ENCODE data around the gene SNX3. TPM values are rescaled to one million over a fixed set of nuclear protein-coding genes. Genes with fewer than 3 reads are reported as not detected.
"Not testable (repeated sequence)": the region's sequence is repeated elsewhere in the genome, so short reads cannot be mapped to it uniquely, and the experiment has no call there.

The SNX3 gene
- 268 TPM for total RNA-seq
- long read RNA-seq, transcript SNX3-202 (4 exons, 890 nt) = minor isoform, 34 of 543 reads
- long read RNA-seq, transcript SNX3-201 (4 exons, 1,755 nt) = major isoform, 495 of 543 reads
- long read RNA-seq, partial matches to known transcripts = 7 of 543 reads
- long read RNA-seq, other reads (novel, unspliced or antisense) = 6 of 543 reads

DNA sequence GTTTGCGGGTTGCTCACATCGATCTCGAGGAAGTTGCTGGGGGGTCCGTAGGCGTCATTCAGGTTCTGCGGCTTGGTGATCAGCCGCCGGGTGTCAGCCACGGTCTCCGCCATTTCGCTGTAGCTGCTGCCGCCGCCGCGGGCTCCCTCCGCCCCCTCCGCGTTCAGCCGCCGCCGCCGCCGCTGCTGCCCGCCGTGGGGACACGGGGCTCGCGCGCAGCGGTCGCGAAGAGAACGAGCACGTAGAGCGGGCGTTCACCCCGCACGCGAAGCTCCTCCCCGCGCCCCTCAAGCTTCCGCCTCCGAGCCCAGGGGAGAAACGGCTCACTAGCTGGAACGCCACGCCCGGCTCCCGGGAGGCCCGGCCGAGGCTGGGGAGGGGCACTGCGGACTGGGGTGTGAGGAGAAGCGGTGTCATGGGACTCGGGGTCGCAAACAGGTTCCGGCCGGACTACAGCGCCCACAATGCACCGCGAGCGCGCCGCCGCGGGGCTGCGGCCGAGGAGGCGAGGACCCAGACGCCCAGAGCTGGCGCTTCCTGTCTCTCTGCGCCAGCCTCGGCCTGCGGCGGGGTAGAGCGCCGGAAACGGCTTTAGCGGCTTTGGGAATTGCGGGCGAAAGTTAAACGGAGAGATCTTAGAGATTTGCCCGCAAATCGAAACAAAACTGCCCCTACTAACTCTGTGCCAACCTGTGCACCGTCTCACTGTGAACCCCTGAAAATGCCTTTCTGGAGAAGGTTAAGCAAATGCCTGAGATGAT is at the start of gene SNX3:
TSS of gene SNX3 (minus strand) at position 232 of the 761 bp plus-strand sequence. CDS start at position 113, 119 bp downstream.
- DNase-seq = peak; percentile 96
- ATAC-seq = peak; percentile 97
- intact Hi-C loops (cut with micrococcal nuclease) = no loop called here

DNA sequence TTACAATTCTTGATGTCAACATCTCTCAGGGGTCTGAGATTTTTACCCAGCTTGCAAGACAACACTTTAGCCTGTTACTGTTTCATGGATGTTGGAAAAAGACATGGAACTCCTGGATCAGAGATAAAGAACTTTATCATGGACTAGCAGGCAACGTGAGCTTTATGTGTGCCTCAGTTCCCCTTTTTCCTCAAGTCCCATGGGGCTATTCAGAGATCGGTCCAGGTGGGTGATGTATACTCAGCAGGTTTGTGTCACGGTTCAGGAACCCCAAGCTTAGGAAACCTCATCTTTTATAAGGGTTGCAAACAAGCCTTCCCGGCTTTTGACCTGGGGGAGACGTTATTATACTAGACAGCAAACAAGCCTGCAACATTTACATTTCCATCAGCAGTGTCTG is 49.0 kb upstream of the SNX3 start:
- DNase-seq = no peak
- no peak for ATAC-seq
- intact Hi-C loops (cut with micrococcal nuclease) = no loop called here

GRCh38 chr6:108308641-108309040 is 47.8 kb upstream of the SNX3 start:
- DNase-seq; intact Hi-C loops (cut with micrococcal nuclease); ATAC-seq: not testable (repeated sequence)

GRCh38 chr6:108304646-108305045 is 43.8 kb upstream of the SNX3 start:
- intact Hi-C loops (cut with micrococcal nuclease) = no loop called here
- no peak for ATAC-seq

GRCh38 chr6:108302386-108302785 is 41.5 kb upstream of the SNX3 start:
- ATAC-seq = no peak
- intact Hi-C loops (cut with micrococcal nuclease) = no loop called here
- no peak for DNase-seq

More at GRCh38 chr6:108304646-108305045, 43.8 kb upstream of the SNX3 start:
- no peak for DNase-seq

- intact Hi-C loops (cut with micrococcal nuclease) = no loop called here
- DNase-seq (no peak), ATAC-seq (no peak)
These were observed 34.8 kb upstream of the SNX3 start for GRCh38 chr6:108295676-108296075.

DNA sequence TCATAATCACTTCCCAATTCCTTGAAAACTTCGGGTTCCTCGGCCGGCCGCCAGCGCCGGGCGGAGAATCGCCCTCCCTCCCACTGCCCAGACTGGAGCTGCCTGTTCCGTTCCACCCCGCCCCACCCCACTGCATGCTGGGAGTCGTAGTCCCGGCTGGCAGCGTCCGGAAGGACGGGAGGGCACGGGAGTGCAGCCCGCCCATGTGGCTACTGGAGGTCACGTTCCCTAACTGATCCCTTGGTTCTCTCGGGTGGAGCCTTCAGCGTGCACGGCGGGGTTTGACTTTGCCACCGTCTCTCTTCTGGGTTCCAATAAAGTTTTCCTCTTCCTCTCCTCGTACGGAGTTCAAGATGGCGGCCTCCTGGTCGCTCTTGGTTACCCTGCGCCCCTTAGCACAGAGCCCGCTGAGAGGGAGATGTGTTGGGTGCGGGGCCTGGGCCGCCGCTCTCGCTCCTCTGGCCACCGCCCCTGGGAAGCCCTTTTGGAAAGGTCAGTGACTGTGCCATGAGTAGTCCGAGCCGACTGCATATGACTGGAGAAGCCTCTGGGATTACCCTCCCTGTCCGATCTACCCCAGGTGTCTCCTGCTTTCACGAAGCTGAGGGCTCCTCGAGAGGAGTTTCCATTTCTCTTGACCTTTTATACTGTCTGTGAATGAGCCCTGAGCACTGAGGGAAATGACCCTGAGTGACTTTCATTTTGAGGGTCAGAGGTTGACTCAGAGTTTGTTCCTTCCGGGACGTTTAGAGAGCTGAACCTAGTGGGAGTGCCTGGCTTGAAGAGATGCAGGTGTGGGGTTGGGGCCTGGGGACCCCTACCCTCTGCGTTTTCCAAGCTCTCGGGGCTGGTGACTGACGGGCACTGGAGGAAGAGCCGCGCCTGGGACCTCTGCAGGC is 34.1 kb upstream of the SNX3 start, which contains the start of gene AFG1L:
TSS of gene AFG1L (plus strand) at position 328 of the 899 bp plus-strand sequence. CDS start at position 354, 26 bp downstream.
- ATAC-seq (peak; percentile 100), DNase-seq (peak; percentile 95)
- intact Hi-C loops (cut with micrococcal nuclease) = no loop called here

- ATAC-seq = peak; percentile 48
- intact Hi-C loops (cut with micrococcal nuclease) = no loop called here
- DNase-seq = no peak
These were observed 33.5 kb upstream of the SNX3 start for GRCh38 chr6:108294297-108294726.

DNA sequence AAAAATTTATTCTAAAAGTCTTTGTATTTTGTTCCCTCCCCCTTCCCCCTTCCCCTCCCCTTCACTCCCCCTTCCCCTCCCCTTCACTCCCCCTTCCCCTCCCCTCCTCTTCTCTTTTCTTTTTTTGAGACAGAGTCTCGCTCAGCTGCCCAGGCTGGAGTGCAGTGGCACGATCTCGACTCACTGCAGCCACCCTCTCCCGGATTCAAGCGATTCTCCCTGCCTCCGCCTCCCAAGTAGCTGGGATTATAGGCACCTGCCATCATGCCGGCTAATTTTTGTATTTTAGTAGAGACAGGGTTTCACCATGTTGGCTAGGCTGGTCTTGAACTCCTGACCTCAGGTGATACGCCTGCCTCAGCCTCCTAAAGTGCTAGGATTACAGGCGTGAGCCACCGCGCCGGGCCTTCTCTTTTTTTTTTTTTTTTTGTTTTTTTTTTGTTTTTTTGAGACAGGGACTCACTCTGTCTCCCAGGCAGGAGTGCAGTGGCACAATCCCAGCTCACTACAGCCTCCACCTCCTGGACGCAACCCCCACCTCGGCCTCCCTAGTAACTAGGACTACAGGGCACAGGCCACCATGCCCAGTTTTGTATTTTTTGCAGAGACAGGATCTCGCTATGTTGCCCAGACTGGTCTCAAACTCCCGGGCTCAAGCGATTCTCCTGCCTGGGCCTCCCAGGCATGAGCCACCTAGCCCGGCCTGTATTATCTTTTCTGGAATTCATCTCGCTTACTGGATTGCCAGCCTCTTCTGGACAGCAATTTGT is 32.9 kb upstream of the SNX3 start:
- intact Hi-C loops (cut with micrococcal nuclease) = no loop called here
- DNase-seq (no peak), ATAC-seq (no peak)

DNA sequence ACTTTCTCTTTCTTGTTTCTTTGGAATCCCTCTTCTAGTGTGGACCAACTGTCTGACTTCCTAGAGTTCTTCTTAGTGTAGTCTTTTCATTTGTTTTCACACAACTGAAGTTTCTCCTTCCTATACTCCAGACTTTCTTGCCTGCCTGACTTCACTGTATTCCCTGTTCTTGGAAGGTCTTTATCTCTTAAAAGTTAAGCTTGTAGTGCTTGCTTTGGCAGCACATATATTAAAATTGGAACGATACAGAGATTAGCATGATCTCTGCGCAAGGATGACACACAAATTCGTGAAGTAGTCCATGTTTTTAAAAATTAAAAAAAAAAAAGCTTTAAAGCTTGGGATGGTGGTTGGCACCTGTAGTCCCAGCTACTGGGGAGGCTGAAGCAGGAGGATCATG is 31.7 kb upstream of the SNX3 start:
- intact Hi-C loops (cut with micrococcal nuclease); DNase-seq; ATAC-seq: not testable (repeated sequence)

GRCh38 chr6:108291091-108291490 is 30.3 kb upstream of the SNX3 start:
- no peak for DNase-seq
- intact Hi-C loops (cut with micrococcal nuclease) = no loop called here

DNA sequence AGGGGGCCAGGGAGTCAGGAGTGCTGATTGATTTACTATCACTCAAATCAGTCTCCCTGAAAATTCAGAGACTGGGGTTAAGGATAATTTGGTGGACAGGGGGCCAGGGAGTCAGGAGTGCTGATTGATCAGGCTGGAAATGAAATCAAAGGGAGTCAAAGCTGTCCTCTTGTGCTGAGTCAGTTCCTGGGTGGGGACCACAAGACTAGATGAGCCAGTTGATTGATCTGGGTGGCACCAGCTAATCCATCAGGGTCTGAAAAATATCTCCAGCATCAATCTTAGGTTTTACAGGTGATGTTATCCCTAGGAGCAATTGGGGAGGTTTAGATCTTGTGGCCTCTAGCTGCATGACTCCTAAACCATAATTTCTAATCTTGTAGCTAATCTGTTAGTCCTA is 27.9 kb upstream of the SNX3 start:
- intact Hi-C loops (cut with micrococcal nuclease) = no loop called here
- no peak for ATAC-seq
- no peak for DNase-seq

More at GRCh38 chr6:108291091-108291490, 30.3 kb upstream of the SNX3 start:
- ATAC-seq = no peak

GRCh38 chr6:108287373-108287772 is 26.5 kb upstream of the SNX3 start:
- no peak for ATAC-seq
- DNase-seq = no peak
- intact Hi-C loops (cut with micrococcal nuclease) = no loop called here

DNA sequence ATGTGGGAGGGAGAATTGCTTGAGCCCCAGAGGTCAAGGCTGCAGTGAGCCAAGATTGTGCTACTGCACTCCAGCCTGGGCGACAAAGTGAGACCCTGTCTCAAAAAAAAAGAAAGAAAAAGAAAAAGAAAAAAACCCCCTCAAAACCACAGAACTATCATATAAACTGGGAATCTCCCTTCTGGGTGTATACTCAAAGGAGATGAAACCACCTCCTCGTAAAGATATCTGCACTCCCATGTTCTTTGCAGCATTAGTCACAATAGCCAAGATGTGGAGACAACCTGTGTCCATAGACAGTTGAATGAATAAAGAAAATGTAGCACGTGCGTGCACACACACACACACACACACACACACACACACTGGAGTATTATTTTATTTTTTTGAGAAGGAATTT is 25.5 kb upstream of the SNX3 start:
- ATAC-seq (no peak), DNase-seq (no peak)
- intact Hi-C loops (cut with micrococcal nuclease) = no loop called here

DNA sequence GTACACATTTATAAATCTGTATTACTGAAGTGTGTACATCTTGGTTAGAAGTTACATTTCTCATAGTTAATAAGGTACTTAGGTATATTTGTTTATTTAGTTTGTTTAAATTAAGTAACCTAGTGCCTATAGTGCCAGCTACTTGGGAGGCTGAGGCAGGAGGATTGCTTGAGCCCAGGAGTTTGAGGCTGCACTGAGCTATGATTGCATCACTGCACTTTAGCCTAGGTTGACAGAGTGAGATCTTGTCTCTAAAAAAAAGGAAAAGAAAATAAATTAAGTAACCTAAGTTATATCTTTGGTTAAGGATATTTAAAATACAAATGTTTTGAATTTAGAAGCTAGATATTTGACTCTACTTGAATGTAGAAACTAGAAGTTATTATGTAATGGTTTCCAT is 24.5 kb upstream of the SNX3 start:
- DNase-seq (no peak), ATAC-seq (no peak)
- intact Hi-C loops (cut with micrococcal nuclease) = no loop called here

- intact Hi-C loops (cut with micrococcal nuclease) = no loop called here
- ATAC-seq (no peak), DNase-seq (no peak)
These were observed 17.0 kb upstream of the SNX3 start for GRCh38 chr6:108277831-108278230.

DNA sequence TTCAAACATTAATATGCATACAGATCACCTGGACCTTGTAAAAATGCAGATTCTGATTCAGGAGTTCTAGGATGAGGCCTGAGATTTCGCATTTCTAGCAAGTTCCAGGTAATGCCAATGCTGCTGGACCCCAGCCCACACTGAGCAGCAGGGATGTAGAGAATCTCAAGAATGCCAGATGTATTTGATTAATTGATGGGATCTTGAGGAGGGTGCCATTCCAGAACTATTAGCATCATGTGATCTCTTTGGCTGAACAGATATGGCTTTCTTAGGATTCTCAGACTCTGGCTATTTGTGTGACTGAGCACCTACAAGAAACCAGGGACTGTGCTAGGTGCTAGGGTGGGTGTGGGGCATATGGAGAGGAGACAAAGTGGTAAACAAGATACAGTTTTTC is 16.5 kb upstream of the SNX3 start:
- ATAC-seq (no peak), DNase-seq (no peak)
- intact Hi-C loops (cut with micrococcal nuclease) = no loop called here

- no peak for ATAC-seq
- intact Hi-C loops (cut with micrococcal nuclease) = no loop called here
- no peak for DNase-seq
These were observed 15.1 kb upstream of the SNX3 start for GRCh38 chr6:108275976-108276375.

GRCh38 chr6:108274546-108274945 is 13.7 kb upstream of the SNX3 start:
- intact Hi-C loops (cut with micrococcal nuclease) = no loop called here
- no peak for DNase-seq
- ATAC-seq = no peak

Data from left ventricle myocardium superior (tissue), 1 donor.